Spleen (tissue), 11 donors: ENCODE data around the gene RIMBP2. TPM values are rescaled to one million over a fixed set of nuclear protein-coding genes. Genes with fewer than 3 reads are reported as not detected.

ENCODE experiments used
- DNase-seq: peaks from one replicate; pipeline ENCODE4 v3.0.0-alpha.2; 2020
- H3K27ac ChIP-seq, 8 donors: fragments of 200-600 bp; sonication (generic) in 7 of 8; 1 replicate in 4 of 8; 2 replicates in 4 of 8; pipeline versions ENCODE4 v1.5.0 to v1.8.0; 2016 to 2021; ENCODE audit warnings: inconsistent platforms in 4 of 8, mild to moderate bottlenecking in 4 of 8, moderate library complexity in 1 of 8
- H3K27me3 ChIP-seq, 7 donors: fragments of 200-600 bp; sonication (generic) in 6 of 7; replicated peaks in 1 of 7; 1 replicate in 4 of 7; 2 replicates in 3 of 7; pipeline versions ENCODE4 v1.5.0 to v1.8.0; 2016 to 2021; ENCODE audit warnings: inconsistent platforms in 3 of 7, mild to moderate bottlenecking in 1 of 7
- H3K36me3 ChIP-seq, 6 donors: fragments of 200-600 bp; sonication (generic) in 5 of 6; 1 replicate in 4 of 6; 2 replicates in 2 of 6; pipeline versions ENCODE4 v1.5.0 to v1.8.0; 2016 to 2021; ENCODE audit warnings: inconsistent platforms in 2 of 6
- H3K4me1 ChIP-seq, 6 donors: fragments of 200-600 bp; sonication (generic) in 5 of 6; 1 replicate in 3 of 6; 2 replicates in 3 of 6; pipeline versions ENCODE4 v1.5.0 to v1.8.0; 2016 to 2021; ENCODE audit warnings: inconsistent platforms in 3 of 6
- H3K4me3 ChIP-seq, 8 donors: fragments of 200-600 bp; sonication (generic) in 7 of 8; 1 replicate in 4 of 8; 2 replicates in 4 of 8; pipeline versions ENCODE4 v1.5.0 to v1.8.0; 2016 to 2021; ENCODE audit warnings: inconsistent platforms in 4 of 8, mild to moderate bottlenecking in 4 of 8, moderate library complexity in 2 of 8
- H3K9me3 ChIP-seq, 8 donors: fragments of 200-600 bp; sonication (generic) in 7 of 8; 1 replicate in 4 of 8; 2 replicates in 4 of 8; pipeline versions ENCODE4 v1.5.0 to v1.8.0; 2016 to 2021; ENCODE audit warnings: inconsistent platforms in 4 of 8
- CTCF ChIP-seq, 11 experiments: fragments of 200-600 bp in 7 of 11; fragments of 450-650 bp in 4 of 11; sonication (generic) in 4 of 11; IDR thresholded peaks in 8 of 11; conservative IDR thresholded peaks in 3 of 11; 1 replicate in 7 of 11; 2 replicates in 4 of 11; pipeline versions ENCODE4 v1.4.0 to v1.8.0; 2016 to 2021; ENCODE audit warnings: antibody characterized with exemption in 11 of 11, inconsistent platforms in 4 of 11, mild to moderate bottlenecking in 1 of 11
- POLR2A ChIP-seq, 3 donors: fragments of 450-650 bp; IDR thresholded peaks; one replicate each; pipeline ENCODE4 v1.5.1; 2017; ENCODE audit warnings: antibody characterized with exemption in 3 of 3, mild to moderate bottlenecking in 1 of 3
- POLR2AphosphoS5 ChIP-seq, 3 donors: sonication (generic); formaldehyde crosslinking; IDR thresholded peaks; one replicate each; pipeline ENCODE4 v1.5.1; 2017; ENCODE audit warnings: antibody characterized with exemption in 3 of 3
- WGBS, 5 donors: extraction: QIAGEN DNeasy Blood & Tissue Kit in 3 of 5; methylation state at CpG; one replicate each; pipeline versions ENCODE4 v1.1.5 to v1.1.7; 2013 to 2018; 5-methylcytosine and 5-hydroxymethylcytosine counted together
- intact Hi-C: fragments of 100-400 bp; cut with DNase I; formaldehyde crosslinking; loops from one replicate; pipeline ENCODE4 v1.15.0; 2023; ENCODE audit warnings: low total_unique reads
- polyA plus RNA-seq, 3 donors: library from polyadenylated mRNA; stranded (reverse); fragments of 200-250 nt; gene quantifications; one replicate each; pipeline ENCODE4 v1.2.1, GENCODE V29; 2013
- total RNA-seq, 7 donors: library from RNA; depleted of rRNA in 3 of 7; stranded (reverse); fragments of >200 nt in 3 of 7; fragmentation: NEBNext Ultra II Directional in 4 of 7; extraction: Animal tissue kit (Norgen Biotek cat#: 25700) in 4 of 7; gene quantifications; one replicate each; pipeline versions ENCODE4 v1.1.0 to v1.2.1, GENCODE V29; 2016 to 2021
- donor health status: healthy with polysubstance abuse.
- donor health status: DM: no; HTN: no; CAD: no; lungs with moderate emphysema.
- donor health status: DM: no; HTN: no; CAD: no.
- donor health status: Bipolar disorder and iron deficiency.
- donor health status: healthy.
- donor health status: DM: no; HTN: no; CAD: no.
- donor health status: DM: yes; HTN: yes; CAD: no.

The RIMBP2 gene
- total and polyA plus RNA-seq, 10 donors = 0.05 to 5.2 (median 0.95) TPM

- TF ChIP-seq POLR2AphosphoS5 (IDR thresholded peaks at IDR 0.05) (no peak), CTCF (IDR thresholded peaks at IDR 0.05 in 8 of 11, conservative IDR thresholded peaks at IDR 0.05 in 3 of 11) (no peak), POLR2A (IDR thresholded peaks at IDR 0.05) (no peak)
- H3K9me3 ChIP-seq = no peaks in the 10 kb centered on the region
- WGBS, 5 donors = 50 to 89% (median 74%) methylated on average over 32 of the region's 32 CpGs
- no peaks in the 10 kb centered on the region for H3K36me3 ChIP-seq
- DNase-seq = peak; percentile 46
- intact Hi-C loops = no loop called here
- no peaks in the 10 kb centered on the region for H3K4me1 ChIP-seq
- no peak overlapping the region for H3K27ac ChIP-seq
- no peak overlapping the region for H3K4me3 ChIP-seq
- peaks cover 0 to 27% (median 0%) of the 10 kb centered on the region in 7 donors for H3K27me3 ChIP-seq
Observed at GRCh38 chr12:130686511-130686991, 29.5 kb downstream of the RIMBP2 start.

GRCh38 chr12:130685850-130686249, 30.2 kb downstream of the RIMBP2 start:
- Histone ChIP-seq H3K36me3 (no peaks in the 10 kb centered on the region), H3K27me3 (peaks cover 0 to 27% (median 0%) of the 10 kb centered on the region in 7 donors), H3K4me3 (no peak overlapping the region), H3K27ac (no peak overlapping the region), H3K9me3 (no peaks in the 10 kb centered on the region), H3K4me1 (no peaks in the 10 kb centered on the region)
- intact Hi-C loops = no loop called here
- WGBS, 5 donors = 77 to 86% (median 82%) methylated on average over 15 of the region's 15 CpGs
- DNase-seq = peak; percentile 41
- no peak for TF ChIP-seq CTCF (IDR thresholded peaks at IDR 0.05 in 8 of 11, conservative IDR thresholded peaks at IDR 0.05 in 3 of 11)
- TF ChIP-seq POLR2AphosphoS5 (IDR thresholded peaks at IDR 0.05) = no peak
- TF ChIP-seq POLR2A (IDR thresholded peaks at IDR 0.05) = no peak

- 76 to 88% (median 80%) methylated on average over 14 of the region's 14 CpGs for WGBS, 5 donors
Observed at GRCh38 chr12:130685250-130685787, 30.8 kb downstream of the RIMBP2 start.

More at GRCh38 chr12:130685250-130685787, 30.8 kb downstream of the RIMBP2 start:
- DNase-seq = peak; percentile 22
- Histone ChIP-seq H3K27me3 (peaks cover 0 to 27% (median 0%) of the 10 kb centered on the region in 7 donors), H3K4me1 (no peaks in the 10 kb centered on the region), H3K4me3 (no peak overlapping the region), H3K9me3 (no peaks in the 10 kb centered on the region), H3K27ac (no peak overlapping the region), H3K36me3 (no peaks in the 10 kb centered on the region)
- TF ChIP-seq CTCF (IDR thresholded peaks at IDR 0.05 in 8 of 11, conservative IDR thresholded peaks at IDR 0.05 in 3 of 11) (no peak), POLR2A (IDR thresholded peaks at IDR 0.05) (no peak), POLR2AphosphoS5 (IDR thresholded peaks at IDR 0.05) (no peak)
- intact Hi-C loops = no loop called here
